ENCODE data around the gene ASGR2. TPM values are rescaled to one million over a fixed set of nuclear protein-coding genes. Genes with fewer than 3 reads are reported as not detected.

Gene ASGR2
- total and polyA plus RNA-seq, 2 of the 13 experiments (the other 11 are each of a cell fraction or from before 2014, with no cell fraction given), result 320 to 754 TPM

GRCh38 chr17:7114875-7115614, 423 bp upstream of the ASGR2 start (continued):
- TF ChIP-seq, protein P1, sequence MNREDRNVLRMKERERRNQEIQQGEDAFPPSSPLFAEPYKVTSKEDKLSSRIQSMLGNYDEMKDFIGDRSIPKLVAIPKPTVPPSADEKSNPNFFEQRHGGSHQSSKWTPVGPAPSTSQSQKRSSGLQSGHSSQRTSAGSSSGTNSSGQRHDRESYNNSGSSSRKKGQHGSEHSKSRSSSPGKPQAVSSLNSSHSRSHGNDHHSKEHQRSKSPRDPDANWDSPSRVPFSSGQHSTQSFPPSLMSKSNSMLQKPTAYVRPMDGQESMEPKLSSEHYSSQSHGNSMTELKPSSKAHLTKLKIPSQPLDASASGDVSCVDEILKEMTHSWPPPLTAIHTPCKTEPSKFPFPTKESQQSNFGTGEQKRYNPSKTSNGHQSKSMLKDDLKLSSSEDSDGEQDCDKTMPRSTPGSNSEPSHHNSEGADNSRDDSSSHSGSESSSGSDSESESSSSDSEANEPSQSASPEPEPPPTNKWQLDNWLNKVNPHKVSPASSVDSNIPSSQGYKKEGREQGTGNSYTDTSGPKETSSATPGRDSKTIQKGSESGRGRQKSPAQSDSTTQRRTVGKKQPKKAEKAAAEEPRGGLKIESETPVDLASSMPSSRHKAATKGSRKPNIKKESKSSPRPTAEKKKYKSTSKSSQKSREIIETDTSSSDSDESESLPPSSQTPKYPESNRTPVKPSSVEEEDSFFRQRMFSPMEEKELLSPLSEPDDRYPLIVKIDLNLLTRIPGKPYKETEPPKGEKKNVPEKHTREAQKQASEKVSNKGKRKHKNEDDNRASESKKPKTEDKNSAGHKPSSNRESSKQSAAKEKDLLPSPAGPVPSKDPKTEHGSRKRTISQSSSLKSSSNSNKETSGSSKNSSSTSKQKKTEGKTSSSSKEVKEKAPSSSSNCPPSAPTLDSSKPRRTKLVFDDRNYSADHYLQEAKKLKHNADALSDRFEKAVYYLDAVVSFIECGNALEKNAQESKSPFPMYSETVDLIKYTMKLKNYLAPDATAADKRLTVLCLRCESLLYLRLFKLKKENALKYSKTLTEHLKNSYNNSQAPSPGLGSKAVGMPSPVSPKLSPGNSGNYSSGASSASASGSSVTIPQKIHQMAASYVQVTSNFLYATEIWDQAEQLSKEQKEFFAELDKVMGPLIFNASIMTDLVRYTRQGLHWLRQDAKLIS (CRISPR knock-in tag; IDR thresholded peaks at IDR 0.05), result no peak
- TF ChIP-seq RAD51 (IDR thresholded peaks at IDR 0.05; ENCODE audit: borderline replicate concordance) (no peak), RFXANK (CRISPR knock-in tag; IDR thresholded peaks at IDR 0.05) (0 out of 2 replicates have a peak, but pooled peaks have one; percentile 10), ZNF577 (CRISPR knock-in tag; IDR thresholded peaks at IDR 0.05; ENCODE audit: borderline replicate concordance, low read depth) (no peak), POLR2AphosphoS2 (IDR thresholded peaks at IDR 0.05; ENCODE audit: low read depth, low read length) (no peak), ZNF850 (CRISPR knock-in tag; conservative IDR thresholded peaks at IDR 0.05) (no peak), KMT2A (CRISPR knock-in tag; IDR thresholded peaks at IDR 0.05) (peak; percentile 44), ZSCAN12 (CRISPR knock-in tag; IDR thresholded peaks at IDR 0.05) (0 out of 2 replicates have a peak, but pooled peaks have one; percentile 48), PHF20 (CRISPR knock-in tag; IDR thresholded peaks at IDR 0.05) (no peak), XBP1 (CRISPR knock-in tag; IDR thresholded peaks at IDR 0.05) (no peak), ZNF33B (CRISPR knock-in tag; IDR thresholded peaks at IDR 0.05) (no peak), FOXK2 (IDR thresholded peaks at IDR 0.05) (no peak; the same call in 1 of the 2 replicates), ZNF883 (CRISPR knock-in tag; IDR thresholded peaks at IDR 0.05; ENCODE audit: not compliant biosample characterization) (peak; percentile 20), SALL1 (CRISPR knock-in tag; IDR thresholded peaks at IDR 0.05) (no peak; the same call in 1 of the 2 replicates), PLSCR1 (CRISPR knock-in tag; IDR thresholded peaks at IDR 0.05; ENCODE audit: borderline replicate concordance) (no peak), TEF (CRISPR knock-in tag; IDR thresholded peaks at IDR 0.05) (no peak), REL (CRISPR knock-in tag; conservative IDR thresholded peaks at IDR 0.05) (0 out of 2 replicates have a peak, but pooled peaks have one; percentile 55), ELF1 (CRISPR knock-in tag; IDR thresholded peaks at IDR 0.05) (no peak)
- TF ChIP-seq, protein P2, sequence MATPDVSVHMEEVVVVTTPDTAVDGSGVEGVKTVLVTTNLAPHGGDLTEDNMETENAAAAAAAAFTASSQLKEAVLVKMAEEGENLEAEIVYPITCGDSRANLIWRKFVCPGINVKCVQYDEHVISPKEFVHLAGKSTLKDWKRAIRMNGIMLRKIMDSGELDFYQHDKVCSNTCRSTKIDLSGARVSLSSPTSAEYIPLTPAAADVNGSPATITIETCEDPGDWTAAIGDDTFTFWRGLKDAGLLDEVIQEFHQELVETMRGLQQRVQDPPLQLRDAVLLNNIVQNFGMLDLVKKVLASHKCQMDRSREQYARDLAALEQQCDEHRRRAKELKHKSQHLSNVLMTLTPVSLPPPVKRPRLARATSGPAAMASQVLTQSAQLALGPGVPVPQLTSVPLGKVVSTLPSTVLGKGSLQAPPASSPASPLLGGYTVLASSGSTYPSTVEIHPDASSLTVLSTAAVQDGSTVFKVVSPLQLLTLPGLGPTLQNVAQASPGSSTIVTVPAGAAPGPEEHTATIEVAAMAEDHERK (CRISPR knock-in tag; IDR thresholded peaks at IDR 0.05; ENCODE audit: low read depth), result no peak
- TF ChIP-seq, protein P3, sequence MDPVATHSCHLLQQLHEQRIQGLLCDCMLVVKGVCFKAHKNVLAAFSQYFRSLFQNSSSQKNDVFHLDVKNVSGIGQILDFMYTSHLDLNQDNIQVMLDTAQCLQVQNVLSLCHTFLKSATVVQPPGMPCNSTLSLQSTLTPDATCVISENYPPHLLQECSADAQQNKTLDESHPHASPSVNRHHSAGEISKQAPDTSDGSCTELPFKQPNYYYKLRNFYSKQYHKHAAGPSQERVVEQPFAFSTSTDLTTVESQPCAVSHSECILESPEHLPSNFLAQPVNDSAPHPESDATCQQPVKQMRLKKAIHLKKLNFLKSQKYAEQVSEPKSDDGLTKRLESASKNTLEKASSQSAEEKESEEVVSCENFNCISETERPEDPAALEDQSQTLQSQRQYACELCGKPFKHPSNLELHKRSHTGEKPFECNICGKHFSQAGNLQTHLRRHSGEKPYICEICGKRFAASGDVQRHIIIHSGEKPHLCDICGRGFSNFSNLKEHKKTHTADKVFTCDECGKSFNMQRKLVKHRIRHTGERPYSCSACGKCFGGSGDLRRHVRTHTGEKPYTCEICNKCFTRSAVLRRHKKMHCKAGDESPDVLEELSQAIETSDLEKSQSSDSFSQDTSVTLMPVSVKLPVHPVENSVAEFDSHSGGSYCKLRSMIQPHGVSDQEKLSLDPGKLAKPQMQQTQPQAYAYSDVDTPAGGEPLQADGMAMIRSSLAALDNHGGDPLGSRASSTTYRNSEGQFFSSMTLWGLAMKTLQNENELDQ (CRISPR knock-in tag; IDR thresholded peaks at IDR 0.05; ENCODE audit: borderline replicate concordance), result no peak
